ENCODE results near the gene COASY.

DNA sequence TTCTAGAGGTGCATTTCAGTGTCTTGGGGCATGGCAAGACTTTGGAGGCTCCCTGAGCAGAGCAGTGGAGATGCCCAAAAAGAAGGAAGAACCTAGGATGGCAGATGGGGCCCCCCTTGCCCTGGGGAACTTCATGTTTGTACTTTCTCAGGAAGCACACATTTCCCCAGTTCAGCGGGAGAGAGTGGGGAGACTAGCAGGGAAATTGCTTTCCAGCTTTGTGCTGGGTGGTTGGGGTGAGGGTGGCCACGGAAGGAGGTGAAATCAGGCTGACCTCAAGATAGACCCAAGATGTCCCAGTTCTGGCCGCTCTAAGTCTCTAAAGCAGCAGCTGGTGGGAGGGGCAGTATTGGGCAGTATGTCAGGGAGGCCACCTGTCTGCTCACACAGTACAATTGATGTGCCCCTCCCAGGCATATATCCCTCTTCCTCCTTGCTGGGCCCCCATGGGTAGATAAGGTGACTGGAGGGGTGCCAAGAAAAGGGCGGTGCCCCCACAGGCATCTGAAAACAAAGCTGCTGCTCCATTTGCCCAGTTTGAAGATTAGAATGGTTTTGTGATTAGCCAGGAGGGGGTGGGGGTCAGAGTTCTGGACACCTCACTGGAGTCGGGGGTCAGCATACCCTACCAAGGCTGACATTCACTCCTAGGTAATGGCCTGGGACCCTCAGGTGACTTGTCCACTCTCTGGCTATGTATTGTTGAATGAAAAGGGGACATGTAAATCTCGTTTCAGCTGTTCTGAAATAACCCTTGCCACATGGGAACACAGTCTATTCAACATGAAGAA, 43.0 kb upstream of the COASY start:
- TF ChIP-seq, protein P1, sequence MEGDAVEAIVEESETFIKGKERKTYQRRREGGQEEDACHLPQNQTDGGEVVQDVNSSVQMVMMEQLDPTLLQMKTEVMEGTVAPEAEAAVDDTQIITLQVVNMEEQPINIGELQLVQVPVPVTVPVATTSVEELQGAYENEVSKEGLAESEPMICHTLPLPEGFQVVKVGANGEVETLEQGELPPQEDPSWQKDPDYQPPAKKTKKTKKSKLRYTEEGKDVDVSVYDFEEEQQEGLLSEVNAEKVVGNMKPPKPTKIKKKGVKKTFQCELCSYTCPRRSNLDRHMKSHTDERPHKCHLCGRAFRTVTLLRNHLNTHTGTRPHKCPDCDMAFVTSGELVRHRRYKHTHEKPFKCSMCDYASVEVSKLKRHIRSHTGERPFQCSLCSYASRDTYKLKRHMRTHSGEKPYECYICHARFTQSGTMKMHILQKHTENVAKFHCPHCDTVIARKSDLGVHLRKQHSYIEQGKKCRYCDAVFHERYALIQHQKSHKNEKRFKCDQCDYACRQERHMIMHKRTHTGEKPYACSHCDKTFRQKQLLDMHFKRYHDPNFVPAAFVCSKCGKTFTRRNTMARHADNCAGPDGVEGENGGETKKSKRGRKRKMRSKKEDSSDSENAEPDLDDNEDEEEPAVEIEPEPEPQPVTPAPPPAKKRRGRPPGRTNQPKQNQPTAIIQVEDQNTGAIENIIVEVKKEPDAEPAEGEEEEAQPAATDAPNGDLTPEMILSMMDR (IDR thresholded peaks at IDR 0.05; ENCODE audit: low read depth, low read length), result no peak
- TF ChIP-seq EZH2phosphoT487 (IDR thresholded peaks at IDR 0.05; ENCODE audit: low read depth), result no peak

Data from OCI-LY3 (cell line).